GM12872 (cell line): ENCODE data around the gene HPDL.

Source experiments
- CTCF ChIP-seq: IDR thresholded peaks from 3 replicates; pipeline ENCODE4 v1.5.1; 2011; ENCODE audit warnings: low read depth, mild to moderate bottlenecking, low read length, moderate library complexity; ENCODE audit not compliant: insufficient read depth

The HPDL gene

GRCh38 chr1:45326627-45327623, at the start of gene HPDL:
Gene HPDL, plus strand, starts transcription at chr1:45326895. Its CDS starts 254 bp downstream, at chr1:45327149.
- 0 out of 3 replicates have a peak, but pooled peaks have one; percentile 13 for TF ChIP-seq CTCF

DNA sequence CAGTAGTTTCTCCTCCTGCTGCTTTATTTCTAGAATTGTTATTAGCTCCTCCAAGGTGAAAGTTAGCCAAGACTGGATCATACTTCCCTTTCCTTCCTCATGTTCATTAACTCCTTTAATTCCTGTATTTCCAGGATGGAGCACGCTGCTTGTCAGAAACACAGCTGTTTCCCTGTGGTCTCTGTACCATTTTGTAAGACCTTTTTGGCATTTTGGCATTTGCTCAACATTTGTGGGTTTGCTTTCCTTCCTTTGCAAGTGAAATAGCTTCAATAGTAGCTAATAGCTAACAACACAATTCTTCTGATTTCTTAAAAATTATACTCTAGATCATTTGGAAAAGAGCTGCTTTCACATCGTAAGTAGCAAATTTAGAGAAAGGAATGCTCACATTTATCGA, 44.3 kb upstream of the HPDL start:
- TF ChIP-seq CTCF: no peak

DNA sequence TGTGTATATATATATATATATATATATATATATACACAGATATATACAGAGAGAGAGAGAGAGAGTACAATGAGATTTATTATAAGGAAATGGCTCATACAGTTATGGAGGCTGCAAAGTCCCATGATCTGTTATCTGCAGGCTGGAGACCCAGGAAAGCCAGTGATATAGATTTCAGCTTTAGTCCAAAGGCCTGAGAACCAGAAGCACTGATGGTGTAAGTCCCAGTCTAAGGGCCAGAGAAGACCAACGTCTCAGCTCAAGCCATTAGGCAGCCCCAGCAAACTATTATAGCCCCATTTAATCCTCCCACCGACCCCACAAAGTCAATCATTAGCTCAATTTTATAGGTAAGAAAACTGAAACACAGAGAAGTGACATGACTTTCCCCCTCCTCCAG, 35.0 kb upstream of the HPDL start:
- no peak for TF ChIP-seq CTCF

GRCh38 chr1:45297666-45298356, 28.9 kb upstream of the HPDL start:
- TF ChIP-seq CTCF: no peak

DNA sequence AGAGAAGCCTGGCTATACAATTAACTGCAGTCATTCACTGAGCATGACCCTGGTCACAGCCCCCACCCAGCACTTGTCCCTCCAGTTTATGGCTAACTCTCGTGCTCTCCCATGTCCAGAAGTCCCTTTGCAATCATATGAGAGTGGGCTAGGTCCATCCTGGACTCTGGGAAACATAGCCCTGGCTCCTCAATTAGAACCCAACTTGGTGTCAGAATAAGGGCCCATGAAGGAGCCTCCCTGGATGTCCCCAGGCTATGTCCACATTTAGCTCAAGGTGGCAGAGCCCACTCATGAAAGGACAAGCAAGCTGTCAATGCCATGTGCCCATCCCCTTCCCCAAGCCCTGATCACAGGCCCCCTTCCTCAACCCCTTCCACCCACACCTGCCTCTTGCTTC, 27.4 kb upstream of the HPDL start:
- no peak for TF ChIP-seq CTCF

GRCh38 chr1:45299981-45300668, 26.6 kb upstream of the HPDL start:
- TF ChIP-seq CTCF: peak; percentile 80

DNA sequence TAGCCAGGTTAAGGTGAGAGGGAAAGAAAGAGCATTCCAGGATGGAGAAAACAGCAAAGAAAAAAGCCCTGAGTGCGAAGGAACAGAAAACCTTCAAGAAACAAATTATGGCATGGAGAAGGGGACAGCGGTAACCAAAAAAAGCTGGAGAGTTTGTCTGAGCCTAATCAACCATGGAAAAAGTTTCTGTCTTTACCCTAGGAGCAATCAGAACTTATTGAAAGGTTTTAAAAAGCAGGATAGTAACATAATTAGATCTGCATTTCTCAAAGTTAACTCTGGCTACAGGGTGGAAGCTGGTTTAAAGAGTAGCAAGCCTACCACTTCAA, 26.1 kb upstream of the HPDL start:
- TF ChIP-seq CTCF: no peak
